ENCODE results near the gene SMARCA2.

Gene SMARCA2

GRCh38 chr9:2106666-2107065 is 91.5 kb downstream of the SMARCA2 start:
- TF ChIP-seq NFIC (IDR thresholded peaks at IDR 0.05) (no peak), ZBTB7A (IDR thresholded peaks at IDR 0.05; ENCODE audit: low read depth) (no peak), EP300 (IDR thresholded peaks at IDR 0.05; ENCODE audit: borderline replicate concordance) (no peak), CEBPB (IDR thresholded peaks at IDR 0.05) (no peak), USF1 (IDR thresholded peaks at IDR 0.05) (no peak), YY1 (IDR thresholded peaks at IDR 0.05; ENCODE audit: low read depth) (no peak), FOXM1 (IDR thresholded peaks at IDR 0.05; ENCODE audit: borderline replicate concordance, low read depth) (no peak), REST (IDR thresholded peaks at IDR 0.05; ENCODE audit: low read depth) (no peak), RAD21 (IDR thresholded peaks at IDR 0.05; ENCODE audit: low read depth) (no peak), TEAD4 (IDR thresholded peaks at IDR 0.05) (no peak)

GRCh38 chr9:2107906-2108451 is 92.8 kb downstream of the SMARCA2 start:
- TF ChIP-seq YY1 (IDR thresholded peaks at IDR 0.05; ENCODE audit: low read depth): no peak
- no peak for TF ChIP-seq EGR1 (IDR thresholded peaks at IDR 0.05)
- TF ChIP-seq, protein P1, sequence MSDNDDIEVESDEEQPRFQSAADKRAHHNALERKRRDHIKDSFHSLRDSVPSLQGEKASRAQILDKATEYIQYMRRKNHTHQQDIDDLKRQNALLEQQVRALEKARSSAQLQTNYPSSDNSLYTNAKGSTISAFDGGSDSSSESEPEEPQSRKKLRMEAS (IDR thresholded peaks at IDR 0.05): no peak
- TF ChIP-seq RAD21 (IDR thresholded peaks at IDR 0.05; ENCODE audit: low read depth): no peak
- no peak for TF ChIP-seq TEAD4 (IDR thresholded peaks at IDR 0.05)
- TF ChIP-seq TCF12 (IDR thresholded peaks at IDR 0.05; ENCODE audit: low read depth): no peak
- TF ChIP-seq CREB1 (IDR thresholded peaks at IDR 0.05; ENCODE audit: low read depth): no peak
- no peak for TF ChIP-seq EP300 (IDR thresholded peaks at IDR 0.05; ENCODE audit: borderline replicate concordance)
- TF ChIP-seq FOXM1 (IDR thresholded peaks at IDR 0.05; ENCODE audit: borderline replicate concordance, low read depth): no peak
- no peak for TF ChIP-seq TAF1 (IDR thresholded peaks at IDR 0.05; ENCODE audit: low read depth)
- TF ChIP-seq REST (IDR thresholded peaks at IDR 0.05; ENCODE audit: low read depth): no peak
- TF ChIP-seq CEBPB (IDR thresholded peaks at IDR 0.05): no peak
- no peak for TF ChIP-seq USF1 (IDR thresholded peaks at IDR 0.05)

DNA sequence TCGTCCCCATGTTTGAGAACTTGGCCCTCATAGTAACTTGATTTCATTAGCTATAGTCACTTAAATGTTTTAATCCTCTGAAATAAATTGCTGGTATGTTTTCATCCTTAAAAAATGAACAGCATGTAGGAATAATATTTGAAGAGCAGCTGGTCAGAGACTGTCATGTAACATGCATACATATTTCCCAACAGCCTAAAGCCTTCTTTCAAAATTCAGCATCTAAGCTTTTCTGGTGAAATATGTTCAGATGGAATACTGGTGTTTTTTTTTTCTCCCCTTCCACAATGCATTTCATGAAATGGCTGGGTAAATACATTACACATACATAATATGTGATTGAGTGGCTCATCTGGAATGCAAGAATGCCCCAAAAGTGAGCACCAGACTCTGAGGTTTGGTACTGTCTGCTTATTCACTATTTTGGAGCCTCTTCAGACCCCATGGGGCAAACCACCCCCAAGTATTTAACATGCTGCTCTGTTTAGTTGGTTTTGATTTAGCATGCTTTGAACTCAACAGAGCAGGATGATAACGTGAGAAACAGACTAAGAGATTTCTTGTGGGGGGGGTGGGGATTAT is 94.0 kb downstream of the SMARCA2 start:
- TF ChIP-seq EGR1 (IDR thresholded peaks at IDR 0.05) (no peak), REST (IDR thresholded peaks at IDR 0.05; ENCODE audit: low read depth) (no peak), USF1 (IDR thresholded peaks at IDR 0.05) (no peak), YY1 (IDR thresholded peaks at IDR 0.05; ENCODE audit: low read depth) (no peak), CREB1 (IDR thresholded peaks at IDR 0.05; ENCODE audit: low read depth) (no peak), EP300 (IDR thresholded peaks at IDR 0.05; ENCODE audit: borderline replicate concordance) (no peak), RAD21 (IDR thresholded peaks at IDR 0.05; ENCODE audit: low read depth) (no peak), FOXM1 (IDR thresholded peaks at IDR 0.05; ENCODE audit: borderline replicate concordance, low read depth) (no peak), TCF12 (IDR thresholded peaks at IDR 0.05; ENCODE audit: low read depth) (no peak), CEBPB (IDR thresholded peaks at IDR 0.05) (no peak), TAF1 (IDR thresholded peaks at IDR 0.05; ENCODE audit: low read depth) (no peak), TEAD4 (IDR thresholded peaks at IDR 0.05) (no peak), ZBTB7A (IDR thresholded peaks at IDR 0.05; ENCODE audit: low read depth) (no peak), NFIC (IDR thresholded peaks at IDR 0.05) (no peak)
- TF ChIP-seq, protein P1 (IDR thresholded peaks at IDR 0.05): no peak

DNA sequence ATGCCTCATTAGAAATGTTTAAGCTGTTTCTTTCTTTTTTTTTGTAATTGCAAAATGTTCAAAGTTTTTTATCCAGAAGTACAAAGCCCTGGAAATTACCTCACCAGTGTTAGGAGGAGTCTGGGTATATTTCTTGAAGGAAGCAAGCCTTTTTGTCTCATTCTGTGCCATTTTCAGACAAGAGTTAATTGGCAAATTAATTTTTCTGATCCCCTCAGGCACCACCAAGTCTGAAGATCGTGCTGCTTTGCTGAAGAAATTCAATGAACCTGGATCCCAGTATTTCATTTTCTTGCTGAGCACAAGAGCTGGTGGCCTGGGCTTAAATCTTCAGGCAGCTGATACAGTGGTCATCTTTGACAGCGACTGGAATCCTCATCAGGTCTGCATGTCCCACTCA is 94.9 kb downstream of the SMARCA2 start:
- TF ChIP-seq TCF12 (IDR thresholded peaks at IDR 0.05; ENCODE audit: low read depth) (no peak), YY1 (IDR thresholded peaks at IDR 0.05; ENCODE audit: low read depth) (no peak), FOXM1 (IDR thresholded peaks at IDR 0.05; ENCODE audit: borderline replicate concordance, low read depth) (no peak), REST (IDR thresholded peaks at IDR 0.05; ENCODE audit: low read depth) (no peak), EP300 (IDR thresholded peaks at IDR 0.05; ENCODE audit: borderline replicate concordance) (no peak), USF1 (IDR thresholded peaks at IDR 0.05) (no peak), CEBPB (IDR thresholded peaks at IDR 0.05) (no peak), EGR1 (IDR thresholded peaks at IDR 0.05) (no peak), RAD21 (IDR thresholded peaks at IDR 0.05; ENCODE audit: low read depth) (no peak), ZBTB7A (IDR thresholded peaks at IDR 0.05; ENCODE audit: low read depth) (no peak), TAF1 (IDR thresholded peaks at IDR 0.05; ENCODE audit: low read depth) (no peak), CREB1 (IDR thresholded peaks at IDR 0.05; ENCODE audit: low read depth) (no peak), NFIC (IDR thresholded peaks at IDR 0.05) (no peak), TEAD4 (IDR thresholded peaks at IDR 0.05) (no peak)
- TF ChIP-seq, protein P1 (IDR thresholded peaks at IDR 0.05): no peak

Measured in Ishikawa (cell line).